ENCODE results near the gene PDE4D.

Gene PDE4D

GRCh38 chr5:59328709-59329296, 564.7 kb downstream of the PDE4D start:
- Histone ChIP-seq H3K79me1 (ENCODE audit: low read depth, low read length) (no peaks in the 10 kb centered on the region), H3K4me1 (ENCODE audit: control insufficient read depth in 2 of 2, insufficient read depth in 1 of 2, low read depth in 1 of 2, low read length in 2 of 2) (peaks cover 0 to 1% of the 10 kb centered on the region in 2 donors), H2AK5ac (ENCODE audit: low read depth, low read length) (no peak overlapping the region), H2BK12ac (ENCODE audit: low read length) (no peak overlapping the region), H2BK120ac (ENCODE audit: low read depth, low read length) (no peak overlapping the region), H2BK5ac (ENCODE audit: low read length) (no peak overlapping the region), H3K4ac (ENCODE audit: low read length) (no peak overlapping the region), H3K4me2 (ENCODE audit: insufficient read depth, low read length, poor library complexity, severe bottlenecking) (no peak overlapping the region), H2BK15ac (ENCODE audit: low read length) (no peak overlapping the region), H3K36me3 (replicated peaks in 1 of 2; ENCODE audit: control insufficient read depth in 2 of 2, insufficient read depth in 2 of 2, low read length in 2 of 2) (peaks cover 0 to 1% of the 10 kb centered on the region in 2 donors), H3K14ac (ENCODE audit: low read length) (no peak overlapping the region), H3K23ac (ENCODE audit: low read depth, low read length, poor library complexity) (no peak overlapping the region), H3K27ac (replicated peaks; ENCODE audit: low read length) (no peak overlapping the region), H3K4me3 (ENCODE audit: low read length in 2 of 2) (no peak overlapping the region), H3K9ac (ENCODE audit: low read depth, low read length, poor library complexity) (no peak overlapping the region), H4K8ac (ENCODE audit: low read depth, low read length) (no peak overlapping the region), H4K91ac (ENCODE audit: low read depth, low read length, poor library complexity) (no peak overlapping the region), H2AFZ (ENCODE audit: low read length) (no peak overlapping the region), H3K18ac (ENCODE audit: low read length) (peak overlapping the region; percentile 62), H3K27me3 (ENCODE audit: control insufficient read depth in 3 of 3, insufficient read depth in 3 of 3, low read depth in 1 of 3, low read length in 3 of 3) (no peaks in the 10 kb centered on the region), H3K9me3 (replicated peaks in 1 of 2; ENCODE audit: control insufficient read depth in 2 of 2, insufficient read depth in 1 of 2, low read depth in 1 of 2, low read length in 2 of 2) (no peaks in the 10 kb centered on the region)
- no CpG with 5 or more reads among the region's 6 CpGs for WGBS, 2 donors (ENCODE audit: extremely low coverage in 2 of 2, insufficient read length in 2 of 2, insufficient replicate concordance in 1 of 2)
- DNase-seq (ENCODE audit: low spot score) = no peak

DNA sequence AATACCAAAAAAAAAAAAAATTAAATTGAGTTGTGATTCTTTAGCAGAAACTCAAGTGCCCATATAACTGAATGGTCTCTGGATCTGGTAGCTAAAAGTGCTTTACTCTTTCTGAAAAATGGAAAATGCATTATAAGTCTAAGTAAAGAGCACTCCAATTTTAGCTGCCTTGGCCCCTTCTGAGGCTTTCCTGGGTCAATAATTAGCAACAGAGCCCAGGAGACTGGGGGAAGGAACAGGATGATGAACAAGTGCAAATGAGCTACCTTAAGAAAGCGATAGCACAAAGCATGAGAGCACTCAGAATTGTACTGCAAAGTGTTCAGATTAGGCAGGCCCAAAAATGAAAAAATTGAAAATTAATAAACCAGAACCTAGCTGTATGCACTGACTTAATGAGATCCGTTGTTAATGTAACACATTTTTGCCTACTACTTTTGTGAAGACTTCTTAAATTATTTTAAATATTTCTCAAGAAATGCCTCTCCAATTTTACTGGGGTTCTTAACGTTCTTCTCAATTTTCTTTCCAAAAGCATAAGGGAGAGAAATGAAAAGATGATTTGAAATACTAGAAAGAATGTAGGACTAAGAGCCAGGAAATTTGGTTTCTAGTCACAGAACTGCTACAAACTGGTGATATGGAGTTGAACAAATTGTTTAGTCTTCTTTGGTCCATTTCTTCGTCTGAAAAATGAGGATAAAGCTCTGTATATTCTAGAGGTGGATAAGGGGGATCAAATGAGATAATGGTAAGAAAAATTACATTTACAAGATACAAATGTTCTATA, 566.1 kb downstream of the PDE4D start:
- peaks cover 0 to 1% of the 10 kb centered on the region in 2 donors for H3K36me3 ChIP-seq (replicated peaks in 1 of 2; ENCODE audit: control insufficient read depth in 2 of 2, insufficient read depth in 2 of 2, low read length in 2 of 2)
- H3K4ac ChIP-seq (ENCODE audit: low read length) = no peak overlapping the region
- H3K18ac ChIP-seq (ENCODE audit: low read length) = no peak overlapping the region
- peaks cover 0 to 1% of the 10 kb centered on the region in 2 donors for H3K4me1 ChIP-seq (ENCODE audit: control insufficient read depth in 2 of 2, insufficient read depth in 1 of 2, low read depth in 1 of 2, low read length in 2 of 2)
- no peak overlapping the region for H3K9ac ChIP-seq (ENCODE audit: low read depth, low read length, poor library complexity)
- H3K14ac ChIP-seq (ENCODE audit: low read length) = no peak overlapping the region
- H3K27me3 ChIP-seq (ENCODE audit: control insufficient read depth in 3 of 3, insufficient read depth in 3 of 3, low read depth in 1 of 3, low read length in 3 of 3) = no peaks in the 10 kb centered on the region
- H3K9me3 ChIP-seq (replicated peaks in 1 of 2; ENCODE audit: control insufficient read depth in 2 of 2, insufficient read depth in 1 of 2, low read depth in 1 of 2, low read length in 2 of 2) = no peaks in the 10 kb centered on the region
- no peak for DNase-seq (ENCODE audit: low spot score)
- H2BK12ac ChIP-seq (ENCODE audit: low read length) = no peak overlapping the region
- no CpG with 5 or more reads among the region's 4 CpGs for WGBS, 2 donors (ENCODE audit: extremely low coverage in 2 of 2, insufficient read length in 2 of 2, insufficient replicate concordance in 1 of 2)
- no peak overlapping the region for H2AK5ac ChIP-seq (ENCODE audit: low read depth, low read length)
- H3K4me3 ChIP-seq (ENCODE audit: low read length in 2 of 2) = no peak overlapping the region
- H2BK15ac ChIP-seq (ENCODE audit: low read length) = no peak overlapping the region
- H4K8ac ChIP-seq (ENCODE audit: low read depth, low read length) = no peak overlapping the region
- H2AFZ ChIP-seq (ENCODE audit: low read length) = no peak overlapping the region
- H4K91ac ChIP-seq (ENCODE audit: low read depth, low read length, poor library complexity) = no peak overlapping the region
- no peak overlapping the region for H3K23ac ChIP-seq (ENCODE audit: low read depth, low read length, poor library complexity)
- no peaks in the 10 kb centered on the region for H3K79me1 ChIP-seq (ENCODE audit: low read depth, low read length)
- no peak overlapping the region for H3K4me2 ChIP-seq (ENCODE audit: insufficient read depth, low read length, poor library complexity, severe bottlenecking)
- no peak overlapping the region for H2BK120ac ChIP-seq (ENCODE audit: low read depth, low read length)
- H2BK5ac ChIP-seq (ENCODE audit: low read length) = no peak overlapping the region
- no peak overlapping the region for H3K27ac ChIP-seq (replicated peaks; ENCODE audit: low read length)

DNA sequence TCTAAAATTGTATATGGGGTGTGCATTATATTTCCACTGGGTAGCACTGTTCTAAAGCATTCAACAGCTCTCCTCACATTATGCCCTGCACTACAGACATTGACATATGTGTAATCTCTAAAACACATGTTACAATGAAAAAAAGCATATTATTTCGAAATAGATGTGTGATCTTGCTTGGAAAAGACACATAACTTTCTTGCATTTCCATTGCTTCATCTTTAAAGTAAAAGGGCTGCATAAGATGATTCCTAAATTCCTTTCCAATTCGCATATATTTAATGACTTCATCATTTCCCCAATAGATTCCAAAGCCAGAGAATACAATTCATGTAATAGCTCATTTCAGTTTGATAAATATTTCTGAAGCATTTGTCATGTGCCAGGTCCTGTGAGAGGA, 566.9 kb downstream of the PDE4D start:
- Histone ChIP-seq H3K23ac (ENCODE audit: low read depth, low read length, poor library complexity) (no peak overlapping the region), H3K4me1 (ENCODE audit: control insufficient read depth in 2 of 2, insufficient read depth in 1 of 2, low read depth in 1 of 2, low read length in 2 of 2) (peaks cover 0 to 1% of the 10 kb centered on the region in 2 donors), H3K4me2 (ENCODE audit: insufficient read depth, low read length, poor library complexity, severe bottlenecking) (no peak overlapping the region), H3K14ac (ENCODE audit: low read length) (no peak overlapping the region), H2BK120ac (ENCODE audit: low read depth, low read length) (no peak overlapping the region), H3K4me3 (ENCODE audit: low read length in 2 of 2) (no peak overlapping the region), H3K36me3 (replicated peaks in 1 of 2; ENCODE audit: control insufficient read depth in 2 of 2, insufficient read depth in 2 of 2, low read length in 2 of 2) (peaks cover 0 to 1% of the 10 kb centered on the region in 2 donors), H3K27ac (replicated peaks; ENCODE audit: low read length) (no peak overlapping the region), H2AFZ (ENCODE audit: low read length) (no peak overlapping the region), H3K4ac (ENCODE audit: low read length) (no peak overlapping the region), H2AK5ac (ENCODE audit: low read depth, low read length) (no peak overlapping the region), H2BK5ac (ENCODE audit: low read length) (no peak overlapping the region), H3K27me3 (ENCODE audit: control insufficient read depth in 3 of 3, insufficient read depth in 3 of 3, low read depth in 1 of 3, low read length in 3 of 3) (no peaks in the 10 kb centered on the region), H3K79me1 (ENCODE audit: low read depth, low read length) (no peaks in the 10 kb centered on the region), H4K8ac (ENCODE audit: low read depth, low read length) (no peak overlapping the region), H2BK12ac (ENCODE audit: low read length) (no peak overlapping the region), H4K91ac (ENCODE audit: low read depth, low read length, poor library complexity) (no peak overlapping the region), H3K9me3 (replicated peaks in 1 of 2; ENCODE audit: control insufficient read depth in 2 of 2, insufficient read depth in 1 of 2, low read depth in 1 of 2, low read length in 2 of 2) (no peaks in the 10 kb centered on the region), H3K9ac (ENCODE audit: low read depth, low read length, poor library complexity) (no peak overlapping the region), H2BK15ac (ENCODE audit: low read length) (no peak overlapping the region), H3K18ac (ENCODE audit: low read length) (no peak overlapping the region)
- no peak for DNase-seq (ENCODE audit: low spot score)
- WGBS, 2 donors (ENCODE audit: extremely low coverage in 2 of 2, insufficient read length in 2 of 2, insufficient replicate concordance in 1 of 2) = no CpG with 5 or more reads among the region's 2 CpGs

GRCh38 chr5:59325070-59325469, 568.5 kb downstream of the PDE4D start:
- DNase-seq (ENCODE audit: low spot score) = no peak
- no peak overlapping the region for H3K4me3 ChIP-seq (ENCODE audit: low read length in 2 of 2)
- H2AK5ac ChIP-seq (ENCODE audit: low read depth, low read length) = no peak overlapping the region
- H3K9me3 ChIP-seq (replicated peaks in 1 of 2; ENCODE audit: control insufficient read depth in 2 of 2, insufficient read depth in 1 of 2, low read depth in 1 of 2, low read length in 2 of 2) = no peaks in the 10 kb centered on the region
- H3K18ac ChIP-seq (ENCODE audit: low read length) = no peak overlapping the region
- H4K91ac ChIP-seq (ENCODE audit: low read depth, low read length, poor library complexity) = no peak overlapping the region
- H3K14ac ChIP-seq (ENCODE audit: low read length) = no peak overlapping the region
- H2AFZ ChIP-seq (ENCODE audit: low read length) = no peak overlapping the region
- no peak overlapping the region for H2BK5ac ChIP-seq (ENCODE audit: low read length)
- no peak overlapping the region for H2BK15ac ChIP-seq (ENCODE audit: low read length)
- no peak overlapping the region for H3K23ac ChIP-seq (ENCODE audit: low read depth, low read length, poor library complexity)
- H3K4ac ChIP-seq (ENCODE audit: low read length) = no peak overlapping the region
- H3K27me3 ChIP-seq (ENCODE audit: control insufficient read depth in 3 of 3, insufficient read depth in 3 of 3, low read depth in 1 of 3, low read length in 3 of 3) = no peaks in the 10 kb centered on the region
- H3K79me1 ChIP-seq (ENCODE audit: low read depth, low read length) = no peaks in the 10 kb centered on the region
- no peak overlapping the region for H2BK12ac ChIP-seq (ENCODE audit: low read length)
- no peaks in the 10 kb centered on the region for H3K36me3 ChIP-seq (replicated peaks in 1 of 2; ENCODE audit: control insufficient read depth in 2 of 2, insufficient read depth in 2 of 2, low read length in 2 of 2)
- peaks cover 0 to 1% of the 10 kb centered on the region in 2 donors for H3K4me1 ChIP-seq (ENCODE audit: control insufficient read depth in 2 of 2, insufficient read depth in 1 of 2, low read depth in 1 of 2, low read length in 2 of 2)
- no peak overlapping the region for H3K4me2 ChIP-seq (ENCODE audit: insufficient read depth, low read length, poor library complexity, severe bottlenecking)
- no peak overlapping the region for H3K9ac ChIP-seq (ENCODE audit: low read depth, low read length, poor library complexity)
- no peak overlapping the region for H3K27ac ChIP-seq (replicated peaks; ENCODE audit: low read length)
- no peak overlapping the region for H2BK120ac ChIP-seq (ENCODE audit: low read depth, low read length)
- no CpG with 5 or more reads among the region's 2 CpGs for WGBS, 2 donors (ENCODE audit: extremely low coverage in 2 of 2, insufficient read length in 2 of 2, insufficient replicate concordance in 1 of 2)
- H4K8ac ChIP-seq (ENCODE audit: low read depth, low read length) = no peak overlapping the region
